Measurements from ENCODE around the gene CCDC63. TPM values are rescaled to one million over a fixed set of nuclear protein-coding genes. Genes with fewer than 3 reads are reported as not detected.

CCDC63 gene
- total and polyA plus RNA-seq, 9 of the 15 experiments (the other 6 are each of a cell fraction or from before 2014, with no cell fraction given), result not detected

GRCh38 chr12:110807640-110808039 is 39.1 kb upstream of the CCDC63 start (continued):
- no peak for TF ChIP-seq MYC (IDR thresholded peaks at IDR 0.05; ENCODE audit: low read depth, low read length)
- TF ChIP-seq MYC (CRISPR knock-in tag; IDR thresholded peaks at IDR 0.05; ENCODE audit: borderline replicate concordance, low read depth), result no peak
- TF ChIP-seq ZNF165 (CRISPR knock-in tag; IDR thresholded peaks at IDR 0.05; ENCODE audit: borderline replicate concordance), result no peak
- no peak for TF ChIP-seq RB1 (IDR thresholded peaks at IDR 0.05; ENCODE audit: low read depth)
- no peak for TF ChIP-seq GTF2B (IDR thresholded peaks at IDR 0.05; ENCODE audit: extremely low read depth, insufficient read length)
- no peak for TF ChIP-seq ZNF695 (CRISPR knock-in tag; IDR thresholded peaks at IDR 0.05)
- no peak for TF ChIP-seq TRIM24 (IDR thresholded peaks at IDR 0.05)
- no peak for TF ChIP-seq ZNF766 (CRISPR knock-in tag; conservative IDR thresholded peaks at IDR 0.05)
- TF ChIP-seq ZNF79 (CRISPR knock-in tag; IDR thresholded peaks at IDR 0.05; ENCODE audit: low read depth), result no peak
- TF ChIP-seq, protein P1, sequence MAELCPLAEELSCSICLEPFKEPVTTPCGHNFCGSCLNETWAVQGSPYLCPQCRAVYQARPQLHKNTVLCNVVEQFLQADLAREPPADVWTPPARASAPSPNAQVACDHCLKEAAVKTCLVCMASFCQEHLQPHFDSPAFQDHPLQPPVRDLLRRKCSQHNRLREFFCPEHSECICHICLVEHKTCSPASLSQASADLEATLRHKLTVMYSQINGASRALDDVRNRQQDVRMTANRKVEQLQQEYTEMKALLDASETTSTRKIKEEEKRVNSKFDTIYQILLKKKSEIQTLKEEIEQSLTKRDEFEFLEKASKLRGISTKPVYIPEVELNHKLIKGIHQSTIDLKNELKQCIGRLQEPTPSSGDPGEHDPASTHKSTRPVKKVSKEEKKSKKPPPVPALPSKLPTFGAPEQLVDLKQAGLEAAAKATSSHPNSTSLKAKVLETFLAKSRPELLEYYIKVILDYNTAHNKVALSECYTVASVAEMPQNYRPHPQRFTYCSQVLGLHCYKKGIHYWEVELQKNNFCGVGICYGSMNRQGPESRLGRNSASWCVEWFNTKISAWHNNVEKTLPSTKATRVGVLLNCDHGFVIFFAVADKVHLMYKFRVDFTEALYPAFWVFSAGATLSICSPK (IDR thresholded peaks at IDR 0.05; ENCODE audit: borderline replicate concordance), result no peak
- TF ChIP-seq CC2D1A (IDR thresholded peaks at IDR 0.05), result no peak
- no peak for TF ChIP-seq FOXK1 (CRISPR knock-in tag; IDR thresholded peaks at IDR 0.05; ENCODE audit: borderline replicate concordance)
- TF ChIP-seq, protein P2, sequence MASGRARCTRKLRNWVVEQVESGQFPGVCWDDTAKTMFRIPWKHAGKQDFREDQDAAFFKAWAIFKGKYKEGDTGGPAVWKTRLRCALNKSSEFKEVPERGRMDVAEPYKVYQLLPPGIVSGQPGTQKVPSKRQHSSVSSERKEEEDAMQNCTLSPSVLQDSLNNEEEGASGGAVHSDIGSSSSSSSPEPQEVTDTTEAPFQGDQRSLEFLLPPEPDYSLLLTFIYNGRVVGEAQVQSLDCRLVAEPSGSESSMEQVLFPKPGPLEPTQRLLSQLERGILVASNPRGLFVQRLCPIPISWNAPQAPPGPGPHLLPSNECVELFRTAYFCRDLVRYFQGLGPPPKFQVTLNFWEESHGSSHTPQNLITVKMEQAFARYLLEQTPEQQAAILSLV (tag; IDR thresholded peaks at IDR 0.05), result no peak
- peak; percentile 68 for TF ChIP-seq USF2 (CRISPR knock-in tag; IDR thresholded peaks at IDR 0.05)
- TF ChIP-seq, protein P3, sequence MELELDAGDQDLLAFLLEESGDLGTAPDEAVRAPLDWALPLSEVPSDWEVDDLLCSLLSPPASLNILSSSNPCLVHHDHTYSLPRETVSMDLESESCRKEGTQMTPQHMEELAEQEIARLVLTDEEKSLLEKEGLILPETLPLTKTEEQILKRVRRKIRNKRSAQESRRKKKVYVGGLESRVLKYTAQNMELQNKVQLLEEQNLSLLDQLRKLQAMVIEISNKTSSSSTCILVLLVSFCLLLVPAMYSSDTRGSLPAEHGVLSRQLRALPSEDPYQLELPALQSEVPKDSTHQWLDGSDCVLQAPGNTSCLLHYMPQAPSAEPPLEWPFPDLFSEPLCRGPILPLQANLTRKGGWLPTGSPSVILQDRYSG (tag; conservative IDR thresholded peaks at IDR 0.05; ENCODE audit: low read depth), result no peak
- TF ChIP-seq RAD51 (IDR thresholded peaks at IDR 0.05; ENCODE audit: borderline replicate concordance, low read depth), result peak; percentile 65
- TF ChIP-seq SMAD3 (CRISPR knock-in tag; conservative IDR thresholded peaks at IDR 0.05), result no peak
- no peak for TF ChIP-seq HLTF (IDR thresholded peaks at IDR 0.05)

All from K562 (cell line).